HCT116 (cell line): ENCODE data around the gene C18orf54. TPM values are rescaled to one million over a fixed set of nuclear protein-coding genes. Genes with fewer than 3 reads are reported as not detected.

Source experiments
- ATAC-seq: fragments of 200-7000 bp; cut with Tn5 transposase; 2 replicates; pipeline ENCODE4 v1.9.1; 2020; ENCODE audit warnings: mild to moderate bottlenecking, moderate library complexity
- BruUV-seq: library from RNA; stranded (reverse); fragments of 400-500 nt; replicated peaks from 2 replicates; lab custom pipeline; 2021; lab: Mats Ljungman, UMichigan
- CTCF ChIA-PET: fragments of 300-600 bp; sonication (Branson Sonifier 250); formaldehyde crosslinking; loops from one replicate; lab custom pipeline; 2021; ENCODE audit warnings: antibody characterized with exemption; lab: Charles Lee
- POLR2A ChIA-PET: fragments of 300-600, 350-600 bp; sonication (Branson Sonifier 250); formaldehyde crosslinking; loops from one replicate; lab custom pipeline; 2021; ENCODE audit warnings: antibody characterized with exemption; lab: Charles Lee
- RAD21 ChIA-PET, 2 experiments: fragments of 300-600 bp; sonication (Branson Sonifier 250); formaldehyde crosslinking; loops; one replicate each; lab custom pipeline; 2023; ENCODE audit warnings: low total read pairs in 2 of 2; ENCODE audit not compliant: uncharacterized antibody in 2 of 2, unreplicated experiment in 2 of 2, low non-redundant PET in 1 of 2; lab: Charles Lee
- DNase-seq: peaks from one replicate; pipeline ENCODE4 v3.0.0-alpha.2; 2010; ENCODE audit warnings: low read depth, low spot score
- H2AFZ ChIP-seq: fragments of 200-600 bp; shearing (Covaris generic), sonication (generic); 2 replicates; pipeline ENCODE4 v1.6.1; 2017; ENCODE audit warnings: low read depth, mixed run types, mixed read lengths, antibody characterized with exemption, low read length; ENCODE audit not compliant: poor library complexity, severe bottlenecking
- H3K27ac ChIP-seq: 2 replicates; pipeline ENCODE4 v1.5.1; 2012; ENCODE audit warnings: low read depth, low read length
- H3K27me3 ChIP-seq: fragments of 200-600 bp; sonication (generic); 2 replicates; pipeline ENCODE4 v1.6.1; 2016; ENCODE audit warnings: mixed run types, low read length, mixed read lengths; ENCODE audit not compliant: insufficient read depth
- H3K36me3 ChIP-seq, 2 experiments: fragments of 200-500 bp in 1 of 2; fragments of 200-600 bp in 1 of 2; sonication (Bioruptor generic) in 1 of 2; sonication (generic) in 1 of 2; 2 replicates each; pipeline versions ENCODE4 v1.5.1 to v1.6.1; 2014 to 2016; ENCODE audit warnings: low read length in 2 of 2, inconsistent platforms in 1 of 2, mixed read lengths in 1 of 2, mixed run types in 1 of 2; ENCODE audit not compliant: insufficient read depth in 2 of 2, control insufficient read depth in 1 of 2
- H3K4me1 ChIP-seq, 2 experiments: fragments of 200-600 bp in 1 of 2; sonication (generic) in 1 of 2; 2 replicates each; pipeline versions ENCODE4 v1.5.1 to v1.6.1; 2012 to 2017; ENCODE audit warnings: low read length in 2 of 2, inconsistent platforms in 1 of 2, mild to moderate bottlenecking in 1 of 2, mixed read lengths in 1 of 2, mixed run types in 1 of 2, moderate library complexity in 1 of 2; ENCODE audit not compliant: insufficient read depth in 2 of 2, control insufficient read depth in 1 of 2
- H3K4me2 ChIP-seq: fragments of 200-600 bp; sonication (generic); 2 replicates; pipeline ENCODE4 v1.6.1; 2017; ENCODE audit warnings: mixed run types, low read length, mixed read lengths
- H3K4me3 ChIP-seq, 2 experiments: fragments of 200-600 bp in 1 of 2; sonication (generic) in 1 of 2; replicated peaks in 1 of 2; 2 replicates each; pipeline ENCODE4 v1.5.1; 2011 to 2016; ENCODE audit warnings: low read length in 2 of 2, control low read depth in 1 of 2, low read depth in 1 of 2, mild to moderate bottlenecking in 1 of 2, mixed read lengths in 1 of 2, mixed run types in 1 of 2
- H3K79me2 ChIP-seq: fragments of 200-600 bp; sonication (generic); 2 replicates; pipeline ENCODE4 v1.6.1; 2017; ENCODE audit warnings: mild to moderate bottlenecking, mixed run types, low read length, moderate library complexity, mixed read lengths; ENCODE audit not compliant: insufficient read depth
- H3K9ac ChIP-seq: fragments of 200-600 bp; sonication (generic); 2 replicates; pipeline ENCODE4 v1.6.1; 2016; ENCODE audit warnings: low read length, mixed read lengths
- H3K9me2 ChIP-seq: fragments of 200-600 bp; sonication (generic), shearing (Covaris generic); 2 replicates; pipeline ENCODE4 v1.6.1; 2017; ENCODE audit warnings: mixed run types, mild to moderate bottlenecking, moderate library complexity; ENCODE audit not compliant: insufficient read depth
- H3K9me3 ChIP-seq, 2 experiments: fragments of 200-500 bp in 1 of 2; fragments of 200-600 bp in 1 of 2; sonication (Bioruptor generic) in 1 of 2; sonication (generic) in 1 of 2; 2 replicates each; pipeline ENCODE4 v1.6.1; 2014 to 2017; ENCODE audit warnings: low read length in 2 of 2, mixed read lengths in 2 of 2, inconsistent platforms in 1 of 2, low read depth in 1 of 2, mild to moderate bottlenecking in 1 of 2, mixed run types in 1 of 2, moderate library complexity in 1 of 2; ENCODE audit not compliant: control insufficient read depth in 1 of 2, insufficient read depth in 1 of 2
- H4K20me1 ChIP-seq: fragments of 200-600 bp; sonication (generic), shearing (Covaris generic); 2 replicates; pipeline ENCODE4 v1.6.1; 2017; ENCODE audit warnings: mixed run types, mild to moderate bottlenecking, moderate library complexity; ENCODE audit not compliant: insufficient read depth
- EZH2 ChIP-seq: fragments of 200-600 bp; sonication (generic); IDR thresholded peaks from 2 replicates; pipeline ENCODE4 v1.6.1; 2017; ENCODE audit warnings: antibody characterized with exemption, mixed run types
- EZH2phosphoT487 ChIP-seq: fragments of 200-600 bp; IDR thresholded peaks from 2 replicates; pipeline ENCODE4 v1.6.1; 2018; ENCODE audit warnings: antibody characterized with exemption, borderline replicate concordance
- FOSL1 ChIP-seq: IDR thresholded peaks from 2 replicates; pipeline ENCODE4 v1.6.1; 2012; ENCODE audit warnings: low read depth
- JUND ChIP-seq: IDR thresholded peaks from 2 replicates; pipeline ENCODE4 v1.6.1; 2012
- RAD21 ChIP-seq: IDR thresholded peaks from 2 replicates; pipeline ENCODE4 v1.6.1; 2012; ENCODE audit warnings: low read depth, mild to moderate bottlenecking
- SRF ChIP-seq: IDR thresholded peaks from 2 replicates; pipeline ENCODE4 v1.6.1; 2012; ENCODE audit warnings: low read depth
- ZBTB33 ChIP-seq: IDR thresholded peaks from 2 replicates; pipeline ENCODE4 v1.6.1; 2011; ENCODE audit warnings: mild to moderate bottlenecking, low read length, moderate library complexity; ENCODE audit not compliant: insufficient replicate concordance; ENCODE audit errors: extremely low read depth
- intact Hi-C: fragments of 100-400 bp; cut with micrococcal nuclease; formaldehyde crosslinking; loops from 2 replicates; pipeline ENCODE4 v1.10.0; 2022
- total RNA-seq: library from RNA; stranded (reverse); gene quantifications from one replicate; pipeline ENCODE4 v1.2.1, GENCODE V29; 2021; ENCODE audit not compliant: unreplicated experiment
- TF ChIP-seq, protein P1 (sequence below): IDR thresholded peaks from 2 replicates; pipeline ENCODE4 v1.6.1; 2012
- TF ChIP-seq, protein P2 (sequence below): IDR thresholded peaks from 2 replicates; pipeline ENCODE4 v1.6.1; 2012; ENCODE audit warnings: low read depth

Gene C18orf54
- total RNA-seq, 1 experiment from 2014 or later: 10.0 TPM

DNA sequence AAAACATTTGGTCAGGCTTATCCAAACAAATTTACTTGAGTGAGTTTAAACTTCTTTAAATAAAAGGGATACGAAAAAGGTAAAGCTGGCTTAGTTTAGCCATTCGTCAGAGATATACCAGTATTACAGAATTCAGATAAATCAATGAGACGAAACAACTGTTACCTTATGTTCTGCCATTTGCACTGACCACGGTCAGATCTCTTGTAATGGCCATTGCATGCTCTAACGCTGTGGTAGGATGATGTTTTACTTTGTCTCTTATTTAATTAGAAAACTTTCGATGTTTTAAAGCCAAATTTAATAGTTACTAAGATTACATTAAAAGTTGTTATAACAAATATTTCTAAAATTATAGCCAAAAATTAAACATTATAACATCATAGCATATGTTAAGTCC lies 1.5 kb downstream of the C18orf54 start:
- Histone ChIP-seq H3K27me3 (no peaks in the 10 kb centered on the region), H4K20me1 (no peaks in the 10 kb centered on the region), H3K4me2 (peak overlapping the region; percentile 78), H3K9ac (no peak overlapping the region), H3K9me2 (no peaks in the 10 kb centered on the region), H2AFZ (no peak overlapping the region), H3K79me2 (0 out of 2 replicates have a peak, but pooled peaks cover 2% of the 10 kb centered on the region), H3K4me1 (peaks cover 0 to 14% of the 10 kb centered on the region in 2 experiments; a peak in 2 of 4 replicates), H3K9me3 (no peaks in the 10 kb centered on the region), H3K27ac (no peak overlapping the region), H3K4me3 (peak overlapping the region in 1 of 2 experiments; percentile 93; a peak in 2 of 4 replicates), H3K36me3 (peaks cover 0 to 10% of the 10 kb centered on the region in 2 experiments; a peak in 1 of 4 replicates)
- ChIA-PET RAD21 (no interaction called here), POLR2A (no interaction called here), CTCF (no interaction called here)
- TF ChIP-seq EZH2: no peak
- TF ChIP-seq EZH2phosphoT487: no peak
- TF ChIP-seq, protein P1, sequence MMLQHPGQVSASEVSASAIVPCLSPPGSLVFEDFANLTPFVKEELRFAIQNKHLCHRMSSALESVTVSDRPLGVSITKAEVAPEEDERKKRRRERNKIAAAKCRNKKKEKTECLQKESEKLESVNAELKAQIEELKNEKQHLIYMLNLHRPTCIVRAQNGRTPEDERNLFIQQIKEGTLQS: no peak
- TF ChIP-seq SRF: no peak
- no peak for TF ChIP-seq ZBTB33
- no TSS peak for BruUV-seq
- intact Hi-C loops: no loop called here
- DNase-seq: no peak
- no peak for ATAC-seq

GRCh38 chr18:54360406-54360805 lies 2.7 kb downstream of the C18orf54 start:
- no peaks in the 10 kb centered on the region for H3K9me2 ChIP-seq
- no peaks in the 10 kb centered on the region for H4K20me1 ChIP-seq
- ChIA-PET CTCF (no interaction called here), POLR2A (no interaction called here), RAD21 (no interaction called here)
- 0 out of 2 replicates have a peak, but pooled peaks cover 2% of the 10 kb centered on the region for H3K79me2 ChIP-seq
- ATAC-seq (no peak), DNase-seq (no peak)
- intact Hi-C loops: loop anchor here (10.0 kb wide), 1 partner anchor 136 kb away; the partner anchor contains the start of gene MBD2
- H3K4me1 ChIP-seq: peaks cover 0 to 14% of the 10 kb centered on the region in 2 experiments; a peak in 2 of 4 replicates
- H3K4me3 ChIP-seq: no peak overlapping the region
- BruUV-seq: no TSS peak
- no peak overlapping the region for H2AFZ ChIP-seq
- TF ChIP-seq FOSL1 (no peak), EZH2 (no peak), JUND (no peak), RAD21 (no peak)
- TF ChIP-seq, protein P2, sequence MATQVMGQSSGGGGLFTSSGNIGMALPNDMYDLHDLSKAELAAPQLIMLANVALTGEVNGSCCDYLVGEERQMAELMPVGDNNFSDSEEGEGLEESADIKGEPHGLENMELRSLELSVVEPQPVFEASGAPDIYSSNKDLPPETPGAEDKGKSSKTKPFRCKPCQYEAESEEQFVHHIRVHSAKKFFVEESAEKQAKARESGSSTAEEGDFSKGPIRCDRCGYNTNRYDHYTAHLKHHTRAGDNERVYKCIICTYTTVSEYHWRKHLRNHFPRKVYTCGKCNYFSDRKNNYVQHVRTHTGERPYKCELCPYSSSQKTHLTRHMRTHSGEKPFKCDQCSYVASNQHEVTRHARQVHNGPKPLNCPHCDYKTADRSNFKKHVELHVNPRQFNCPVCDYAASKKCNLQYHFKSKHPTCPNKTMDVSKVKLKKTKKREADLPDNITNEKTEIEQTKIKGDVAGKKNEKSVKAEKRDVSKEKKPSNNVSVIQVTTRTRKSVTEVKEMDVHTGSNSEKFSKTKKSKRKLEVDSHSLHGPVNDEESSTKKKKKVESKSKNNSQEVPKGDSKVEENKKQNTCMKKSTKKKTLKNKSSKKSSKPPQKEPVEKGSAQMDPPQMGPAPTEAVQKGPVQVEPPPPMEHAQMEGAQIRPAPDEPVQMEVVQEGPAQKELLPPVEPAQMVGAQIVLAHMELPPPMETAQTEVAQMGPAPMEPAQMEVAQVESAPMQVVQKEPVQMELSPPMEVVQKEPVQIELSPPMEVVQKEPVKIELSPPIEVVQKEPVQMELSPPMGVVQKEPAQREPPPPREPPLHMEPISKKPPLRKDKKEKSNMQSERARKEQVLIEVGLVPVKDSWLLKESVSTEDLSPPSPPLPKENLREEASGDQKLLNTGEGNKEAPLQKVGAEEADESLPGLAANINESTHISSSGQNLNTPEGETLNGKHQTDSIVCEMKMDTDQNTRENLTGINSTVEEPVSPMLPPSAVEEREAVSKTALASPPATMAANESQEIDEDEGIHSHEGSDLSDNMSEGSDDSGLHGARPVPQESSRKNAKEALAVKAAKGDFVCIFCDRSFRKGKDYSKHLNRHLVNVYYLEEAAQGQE: no peak
- TF ChIP-seq, all 23 proteins: peak for 0
- Histone ChIP-seq H3K4me2 (no peak overlapping the region), H3K36me3 (peaks cover 0 to 10% of the 10 kb centered on the region in 2 experiments; a peak in 1 of 4 replicates), H3K9me3 (no peaks in the 10 kb centered on the region), H3K27ac (no peak overlapping the region), H3K9ac (no peak overlapping the region), H3K27me3 (no peaks in the 10 kb centered on the region)
